Activated CD4-positive, alpha-beta T cell treated with anti-CD3 and anti-CD28 coated beads for 4 hours (primary cell): ENCODE results near the gene COL8A1.

Experiments
- DNase-seq, 2 donors: peaks; one replicate each; pipeline ENCODE4 v3.0.0-alpha.2; 2020

Gene COL8A1

GRCh38 chr3:99678023-99678422, 39.6 kb downstream of the COL8A1 start:
- DNase-seq, result no peak

- no peak for DNase-seq
Observed at GRCh38 chr3:99678896-99679295, 40.5 kb downstream of the COL8A1 start.

- DNase-seq, result no peak
Observed at GRCh38 chr3:99681512-99681911, 43.1 kb downstream of the COL8A1 start.

GRCh38 chr3:99681976-99682375, 43.6 kb downstream of the COL8A1 start:
- DNase-seq, result no peak

- DNase-seq, result no peak
Observed at GRCh38 chr3:99683465-99683864, 45.1 kb downstream of the COL8A1 start.

GRCh38 chr3:99683876-99684275, 45.5 kb downstream of the COL8A1 start:
- DNase-seq, result no peak

- no peak for DNase-seq
Observed at GRCh38 chr3:99684644-99685043, 46.2 kb downstream of the COL8A1 start.

- no peak for DNase-seq
Observed at GRCh38 chr3:99686469-99686868, 48.1 kb downstream of the COL8A1 start.

- peak in 1 of 2 donors; percentile 4 for DNase-seq
Observed at GRCh38 chr3:99686955-99687612, 48.7 kb downstream of the COL8A1 start.

GRCh38 chr3:99690761-99691369, 52.5 kb downstream of the COL8A1 start:
- DNase-seq, result no peak

- no peak for DNase-seq
Observed at GRCh38 chr3:99693636-99694035, 55.2 kb downstream of the COL8A1 start.

- DNase-seq, result no peak
Observed at GRCh38 chr3:99696497-99696896, 58.1 kb downstream of the COL8A1 start.

GRCh38 chr3:99697250-99697649, 58.9 kb downstream of the COL8A1 start:
- DNase-seq, result no peak

GRCh38 chr3:99698932-99699331, 60.5 kb downstream of the COL8A1 start:
- no peak for DNase-seq

- DNase-seq, result no peak
Observed at GRCh38 chr3:99699841-99700240, 61.4 kb downstream of the COL8A1 start.

- no peak for DNase-seq
Observed at GRCh38 chr3:99700631-99701268, 62.4 kb downstream of the COL8A1 start.

- no peak for DNase-seq
Observed at GRCh38 chr3:99702953-99703943, 64.9 kb downstream of the COL8A1 start.

GRCh38 chr3:99704417-99704816, 66.0 kb downstream of the COL8A1 start:
- DNase-seq, result no peak

- DNase-seq, result no peak
Observed at GRCh38 chr3:99706410-99706809, 68.0 kb downstream of the COL8A1 start.

GRCh38 chr3:99708207-99708745, 69.9 kb downstream of the COL8A1 start:
- DNase-seq, result no peak

- no peak for DNase-seq
Observed at GRCh38 chr3:99709686-99710085, 71.3 kb downstream of the COL8A1 start.

GRCh38 chr3:99710094-99710493, 71.7 kb downstream of the COL8A1 start:
- DNase-seq, result no peak

GRCh38 chr3:99711351-99711750, 73.0 kb downstream of the COL8A1 start:
- no peak for DNase-seq
